ENCODE measurements around the gene DEK.

DEK gene

DNA sequence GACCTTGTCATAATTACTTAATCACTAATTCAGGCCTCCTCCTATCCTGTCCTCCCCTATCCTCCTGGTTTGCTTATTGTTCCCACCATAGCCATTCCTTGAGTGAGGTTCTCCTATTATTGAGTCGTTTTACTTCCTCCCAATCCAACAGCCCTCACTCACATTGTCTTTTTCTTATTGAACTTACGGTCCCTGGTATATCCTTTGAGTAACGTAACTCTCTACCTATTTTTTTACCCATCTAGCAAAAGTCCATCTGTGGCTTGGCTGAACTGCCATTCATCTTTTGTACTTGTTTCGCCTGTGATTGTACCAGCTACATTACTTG lies 43.1 kb downstream of the DEK start:
- no peak for DNase-seq (ENCODE audit: low read depth)
- no peak overlapping the region for H3K4me3 ChIP-seq (ENCODE audit: low read length)
- TF ChIP-seq, protein P1, sequence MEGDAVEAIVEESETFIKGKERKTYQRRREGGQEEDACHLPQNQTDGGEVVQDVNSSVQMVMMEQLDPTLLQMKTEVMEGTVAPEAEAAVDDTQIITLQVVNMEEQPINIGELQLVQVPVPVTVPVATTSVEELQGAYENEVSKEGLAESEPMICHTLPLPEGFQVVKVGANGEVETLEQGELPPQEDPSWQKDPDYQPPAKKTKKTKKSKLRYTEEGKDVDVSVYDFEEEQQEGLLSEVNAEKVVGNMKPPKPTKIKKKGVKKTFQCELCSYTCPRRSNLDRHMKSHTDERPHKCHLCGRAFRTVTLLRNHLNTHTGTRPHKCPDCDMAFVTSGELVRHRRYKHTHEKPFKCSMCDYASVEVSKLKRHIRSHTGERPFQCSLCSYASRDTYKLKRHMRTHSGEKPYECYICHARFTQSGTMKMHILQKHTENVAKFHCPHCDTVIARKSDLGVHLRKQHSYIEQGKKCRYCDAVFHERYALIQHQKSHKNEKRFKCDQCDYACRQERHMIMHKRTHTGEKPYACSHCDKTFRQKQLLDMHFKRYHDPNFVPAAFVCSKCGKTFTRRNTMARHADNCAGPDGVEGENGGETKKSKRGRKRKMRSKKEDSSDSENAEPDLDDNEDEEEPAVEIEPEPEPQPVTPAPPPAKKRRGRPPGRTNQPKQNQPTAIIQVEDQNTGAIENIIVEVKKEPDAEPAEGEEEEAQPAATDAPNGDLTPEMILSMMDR (IDR thresholded peaks at IDR 0.05; ENCODE audit: insufficient read depth, low read depth, low read length, missing control alignments) = no peak

DNA sequence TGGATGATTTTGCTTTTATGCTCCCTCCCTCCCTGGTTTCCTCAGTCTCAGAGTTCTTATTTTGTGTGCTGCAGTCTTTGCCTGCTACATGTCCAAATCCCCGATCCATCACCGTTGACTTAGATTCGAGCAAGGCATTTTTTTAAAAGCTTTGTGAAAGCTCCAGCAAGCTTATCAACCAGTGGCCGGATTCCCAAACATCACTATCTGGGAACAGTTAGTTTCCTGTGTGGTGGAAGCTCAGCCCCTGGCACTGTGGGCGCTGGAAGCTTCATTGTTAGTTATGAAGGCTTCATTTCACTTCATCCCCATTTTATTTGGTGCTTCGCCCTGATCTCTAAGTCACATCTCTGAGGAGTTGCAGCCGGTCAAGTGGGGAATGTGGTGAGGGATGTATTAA lies 44.7 kb downstream of the DEK start:
- no peak for DNase-seq (ENCODE audit: low read depth)
- no peak overlapping the region for H3K4me3 ChIP-seq (ENCODE audit: low read length)
- TF ChIP-seq, protein P1 (IDR thresholded peaks at IDR 0.05; ENCODE audit: insufficient read depth, low read depth, low read length, missing control alignments) = no peak

DNA sequence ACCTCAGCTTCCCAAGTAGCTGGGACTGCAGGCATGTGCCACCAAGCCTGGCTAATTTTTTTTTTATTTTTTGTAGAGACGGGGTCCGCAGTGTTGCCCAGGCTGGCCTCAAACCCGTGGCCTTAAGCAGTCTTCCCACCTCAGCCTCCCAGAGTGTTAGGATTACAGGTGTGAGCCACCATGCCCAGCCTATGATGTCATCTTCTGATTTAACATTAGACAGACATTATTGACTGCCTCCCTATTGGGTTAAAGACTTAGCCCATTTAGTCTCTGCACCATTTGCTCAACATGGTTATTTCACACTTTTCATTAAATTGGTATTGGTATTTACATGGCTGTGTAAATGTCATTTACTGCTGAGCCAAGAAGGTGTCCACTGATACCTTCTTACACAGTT lies 46.1 kb downstream of the DEK start:
- H3K4me3 ChIP-seq (ENCODE audit: low read length) = no peak overlapping the region
- TF ChIP-seq, protein P1 (IDR thresholded peaks at IDR 0.05; ENCODE audit: insufficient read depth, low read depth, low read length, missing control alignments) = no peak
- no peak for DNase-seq (ENCODE audit: low read depth)

- peak; percentile 55 for DNase-seq (ENCODE audit: low read depth)
- H3K4me3 ChIP-seq (ENCODE audit: low read length) = no peak overlapping the region
- TF ChIP-seq, protein P1 (IDR thresholded peaks at IDR 0.05; ENCODE audit: insufficient read depth, low read depth, low read length, missing control alignments) = no peak
Measured at GRCh38 chr6:18216411-18216810, 47.9 kb downstream of the DEK start.

DNA sequence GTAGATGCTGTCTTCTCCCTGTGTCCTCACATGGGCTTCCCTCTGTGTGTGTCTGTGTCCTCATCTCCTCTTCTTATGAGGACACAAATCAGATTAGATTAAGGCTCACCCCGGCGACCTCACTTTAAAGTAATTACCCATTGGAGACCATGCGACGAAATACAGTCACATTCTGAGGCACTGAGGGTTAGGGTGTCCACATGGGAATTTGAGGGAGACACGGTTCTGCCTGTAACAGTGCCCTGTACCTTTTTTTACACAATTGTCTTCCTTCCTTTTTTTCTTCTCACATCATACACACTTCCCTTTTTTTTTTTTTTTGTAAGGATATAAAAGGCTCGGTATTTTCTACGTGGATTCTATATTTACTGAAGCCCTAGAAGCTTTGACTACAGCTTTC lies 48.9 kb downstream of the DEK start:
- no peak for DNase-seq (ENCODE audit: low read depth)
- TF ChIP-seq, protein P1 (IDR thresholded peaks at IDR 0.05; ENCODE audit: insufficient read depth, low read depth, low read length, missing control alignments) = no peak
- no peak overlapping the region for H3K4me3 ChIP-seq (ENCODE audit: low read length)

- TF ChIP-seq, protein P1 (IDR thresholded peaks at IDR 0.05; ENCODE audit: insufficient read depth, low read depth, low read length, missing control alignments) = no peak
- no peak for DNase-seq (ENCODE audit: low read depth)
- H3K4me3 ChIP-seq (ENCODE audit: low read length) = no peak overlapping the region
Measured at GRCh38 chr6:18214003-18214402, 50.3 kb downstream of the DEK start.

DNA sequence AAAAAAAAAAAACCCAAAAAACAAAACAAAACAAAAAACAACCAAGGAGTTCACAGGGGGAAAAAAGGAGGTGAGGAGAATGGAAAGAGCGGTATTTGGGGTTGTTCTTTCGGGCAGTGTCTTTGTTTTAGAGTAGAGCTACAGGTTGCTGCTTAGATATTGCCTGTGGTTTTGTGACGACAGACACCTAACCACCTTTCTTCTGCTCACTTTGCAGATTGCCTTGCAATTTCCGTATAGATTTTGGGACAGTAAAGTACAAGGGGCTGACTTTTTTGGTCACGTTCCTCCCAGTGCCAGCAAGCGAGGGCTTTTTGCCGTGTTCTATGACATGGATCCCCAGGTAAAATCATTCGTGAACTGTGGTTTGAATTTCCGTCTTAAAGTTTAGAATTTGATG lies 50.9 kb downstream of the DEK start:
- TF ChIP-seq, protein P1 (IDR thresholded peaks at IDR 0.05; ENCODE audit: insufficient read depth, low read depth, low read length, missing control alignments) = no peak
- no peak overlapping the region for H3K4me3 ChIP-seq (ENCODE audit: low read length)
- DNase-seq (ENCODE audit: low read depth) = no peak
